Measurements from ENCODE around the gene TTC24.

- TF ChIP-seq USF1 (IDR thresholded peaks at IDR 0.05; ENCODE audit: borderline replicate concordance, low read depth) (no peak), TAF1 (IDR thresholded peaks at IDR 0.05; ENCODE audit: borderline replicate concordance, low read depth, low read length) (no peak), CTCF (IDR thresholded peaks at IDR 0.05) (no peak), SIN3A (IDR thresholded peaks at IDR 0.05; ENCODE audit: borderline replicate concordance, low read depth, low read length) (no peak), CHD2 (IDR thresholded peaks at IDR 0.05; ENCODE audit: low read length, partially characterized antibody) (no peak), SMC3 (IDR thresholded peaks at IDR 0.05; ENCODE audit: low read depth, low read length) (no peak), NRF1 (IDR thresholded peaks at IDR 0.05; ENCODE audit: low read depth, low read length) (no peak), EP300 (IDR thresholded peaks at IDR 0.05; ENCODE audit: borderline replicate concordance in 1 of 2, low read depth in 1 of 2, low read length in 1 of 2) (no peak), MEF2A (IDR thresholded peaks at IDR 0.05; ENCODE audit: borderline replicate concordance, low read depth) (no peak), POLR2AphosphoS5 (IDR thresholded peaks at IDR 0.05; ENCODE audit: low read depth, low read length) (no peak), TEAD4 (IDR thresholded peaks at IDR 0.05; ENCODE audit: borderline replicate concordance, insufficient read depth) (no peak), MXI1 (IDR thresholded peaks at IDR 0.05; ENCODE audit: low read depth, low read length) (no peak), JUND (IDR thresholded peaks at IDR 0.05) (no peak), RCOR1 (IDR thresholded peaks at IDR 0.05; ENCODE audit: low read length) (no peak)
Observed at GRCh38 chr1:156538711-156539440, 40.6 kb upstream of the TTC24 start.

Measured in SK-N-SH (cell line).